SKM-1 treated with dmso at 0.1 percent for 144 hours (cell line): Measurements from ENCODE around the gene TLK2.
"Not testable (repeated sequence)": the region's sequence is repeated elsewhere in the genome, so short reads cannot be mapped to it uniquely, and the experiment has no call there.

Source experiments
- DNase-seq: peaks from one replicate; lab custom pipeline; 2025; ENCODE audit not compliant: unreplicated experiment; lab: John Stamatoyannopoulos, UW

The TLK2 gene

GRCh38 chr17:62557532-62557931 lies 78.9 kb downstream of the TLK2 start:
- DNase-seq = not testable (repeated sequence)

GRCh38 chr17:62558941-62559340 lies 80.3 kb downstream of the TLK2 start:
- DNase-seq = not testable (repeated sequence)

GRCh38 chr17:62560971-62561370 lies 82.3 kb downstream of the TLK2 start:
- DNase-seq = not testable (repeated sequence)

GRCh38 chr17:62562656-62563055 lies 84.0 kb downstream of the TLK2 start:
- no peak for DNase-seq

GRCh38 chr17:62565817-62566216 lies 87.2 kb downstream of the TLK2 start:
- no peak for DNase-seq

GRCh38 chr17:62566996-62567578 lies 88.5 kb downstream of the TLK2 start:
- DNase-seq = no peak

- no peak for DNase-seq
These were observed 93.9 kb downstream of the TLK2 start for GRCh38 chr17:62572488-62572887.

GRCh38 chr17:62572888-62573401 lies 94.3 kb downstream of the TLK2 start:
- no peak for DNase-seq

- no peak for DNase-seq
These were observed 95.0 kb downstream of the TLK2 start for GRCh38 chr17:62573480-62574117.

- DNase-seq = no peak
These were observed 97.8 kb downstream of the TLK2 start for GRCh38 chr17:62576382-62576781.

GRCh38 chr17:62578757-62579487 lies 100.3 kb downstream of the TLK2 start:
- no peak for DNase-seq

- no peak for DNase-seq
These were observed 102.3 kb downstream of the TLK2 start for GRCh38 chr17:62580947-62581346.

- DNase-seq = no peak
These were observed 103.1 kb downstream of the TLK2 start for GRCh38 chr17:62581764-62582163.

- DNase-seq = no peak
These were observed 108.9 kb downstream of the TLK2 start for GRCh38 chr17:62587554-62587953.

- no peak for DNase-seq
These were observed 109.5 kb downstream of the TLK2 start for GRCh38 chr17:62588109-62588508.

GRCh38 chr17:62591333-62591732 lies 112.7 kb downstream of the TLK2 start:
- no peak for DNase-seq

- DNase-seq = not testable (repeated sequence)
These were observed 113.2 kb downstream of the TLK2 start for GRCh38 chr17:62591822-62592221.

GRCh38 chr17:62592341-62593099 lies 113.9 kb downstream of the TLK2 start:
- DNase-seq = no peak

GRCh38 chr17:62595484-62595883 lies 116.9 kb downstream of the TLK2 start:
- DNase-seq = no peak

GRCh38 chr17:62596662-62597061 lies 118.0 kb downstream of the TLK2 start:
- no peak for DNase-seq

GRCh38 chr17:62597150-62597549 lies 118.5 kb downstream of the TLK2 start:
- no peak for DNase-seq
